HG02642 (cell line): ENCODE measurements around the gene SF3B3.

ENCODE experiments used
- ATAC-seq: cut with Tn5 transposase; IDR thresholded peaks from one replicate; pipeline ENCODE4 v1.9.1; 2021; ENCODE audit warnings: mild to moderate bottlenecking; ENCODE audit not compliant: unreplicated experiment, poor library complexity

The SF3B3 gene

GRCh38 chr16:70561623-70562022 is 38.0 kb downstream of the SF3B3 start:
- ATAC-seq = no peak

DNA sequence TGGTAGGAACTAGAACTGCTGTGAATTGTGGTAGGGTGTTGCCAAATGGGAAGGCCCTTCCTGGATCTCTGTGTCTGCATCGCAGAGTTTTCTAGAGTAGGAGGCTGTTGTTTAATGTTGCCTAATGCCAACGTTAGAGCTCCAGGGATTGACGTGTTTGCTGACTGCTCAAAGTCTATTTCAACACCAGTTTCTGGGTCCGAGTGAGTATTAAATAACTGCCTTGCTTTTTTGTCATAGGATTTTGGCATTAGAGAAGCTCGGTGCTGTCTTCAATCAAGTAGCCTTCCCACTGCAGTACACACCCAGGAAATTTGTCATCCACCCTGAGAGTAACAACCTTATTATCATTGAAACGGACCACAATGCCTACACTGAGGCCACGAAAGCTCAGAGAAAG is 40.0 kb downstream of the SF3B3 start:
- ATAC-seq = no peak

DNA sequence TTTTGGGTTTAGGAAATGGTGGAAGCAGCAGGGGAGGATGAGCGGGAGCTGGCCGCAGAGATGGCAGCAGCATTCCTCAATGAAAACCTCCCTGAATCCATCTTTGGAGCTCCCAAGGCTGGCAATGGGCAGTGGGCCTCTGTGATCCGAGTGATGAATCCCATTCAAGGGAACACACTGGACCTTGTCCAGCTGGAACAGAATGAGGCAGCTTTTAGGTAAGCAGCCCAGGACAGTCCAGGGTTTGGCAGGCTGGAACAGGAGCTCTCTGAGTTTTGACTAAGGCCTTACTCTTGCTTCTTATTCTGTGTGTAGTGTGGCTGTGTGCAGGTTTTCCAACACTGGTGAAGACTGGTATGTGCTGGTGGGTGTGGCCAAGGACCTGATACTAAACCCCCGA is 41.4 kb downstream of the SF3B3 start:
- no peak for ATAC-seq

DNA sequence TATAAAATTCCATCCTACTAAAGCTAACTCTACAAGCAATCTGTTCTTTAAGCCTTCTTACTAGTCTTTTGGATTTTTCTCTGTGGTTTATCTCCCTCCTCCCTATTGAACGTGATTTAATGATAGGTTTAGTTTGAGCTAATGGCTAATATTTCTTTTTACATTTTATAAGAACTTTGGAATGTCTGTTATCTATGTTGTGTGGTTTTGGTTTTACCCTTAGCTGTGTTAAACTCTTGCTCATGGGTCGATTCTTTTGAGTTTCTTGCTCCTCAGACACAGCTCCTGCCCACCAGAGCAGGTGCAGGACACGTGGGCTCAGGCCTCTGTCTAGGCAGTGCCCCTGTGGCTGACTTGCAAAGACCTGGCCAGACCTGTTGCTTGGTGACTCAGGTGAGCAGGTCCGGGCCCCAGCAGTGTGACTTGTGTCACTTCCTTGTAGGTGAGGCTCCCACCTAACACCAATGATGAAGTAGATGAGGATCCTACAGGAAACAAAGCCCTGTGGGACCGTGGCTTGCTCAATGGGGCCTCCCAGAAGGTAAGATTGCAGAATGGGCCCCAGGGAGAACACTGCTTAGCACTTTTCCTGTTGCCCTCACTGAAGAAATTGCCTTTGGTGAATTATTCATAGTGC is 45.1 kb downstream of the SF3B3 start:
- no peak for ATAC-seq

GRCh38 chr16:70569752-70570151 is 46.1 kb downstream of the SF3B3 start:
- no peak for ATAC-seq

- no peak for ATAC-seq
Observed at GRCh38 chr16:70570967-70571570, 47.5 kb downstream of the SF3B3 start.

DNA sequence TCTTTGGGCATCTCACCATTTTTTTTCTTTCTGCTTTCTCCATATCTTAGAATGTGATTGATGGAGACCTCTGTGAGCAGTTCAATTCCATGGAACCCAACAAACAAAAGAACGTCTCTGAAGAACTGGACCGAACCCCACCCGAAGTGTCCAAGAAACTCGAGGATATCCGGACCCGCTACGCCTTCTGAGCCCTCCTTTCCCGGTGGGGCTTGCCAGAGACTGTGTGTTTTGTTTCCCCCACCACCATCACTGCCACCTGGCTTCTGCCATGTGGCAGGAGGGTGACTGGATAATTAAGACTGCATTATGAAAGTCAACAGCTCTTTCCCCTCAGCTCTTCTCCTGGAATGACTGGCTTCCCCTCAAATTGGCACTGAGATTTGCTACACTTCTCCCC is 48.0 kb downstream of the SF3B3 start:
- no peak for ATAC-seq

DNA sequence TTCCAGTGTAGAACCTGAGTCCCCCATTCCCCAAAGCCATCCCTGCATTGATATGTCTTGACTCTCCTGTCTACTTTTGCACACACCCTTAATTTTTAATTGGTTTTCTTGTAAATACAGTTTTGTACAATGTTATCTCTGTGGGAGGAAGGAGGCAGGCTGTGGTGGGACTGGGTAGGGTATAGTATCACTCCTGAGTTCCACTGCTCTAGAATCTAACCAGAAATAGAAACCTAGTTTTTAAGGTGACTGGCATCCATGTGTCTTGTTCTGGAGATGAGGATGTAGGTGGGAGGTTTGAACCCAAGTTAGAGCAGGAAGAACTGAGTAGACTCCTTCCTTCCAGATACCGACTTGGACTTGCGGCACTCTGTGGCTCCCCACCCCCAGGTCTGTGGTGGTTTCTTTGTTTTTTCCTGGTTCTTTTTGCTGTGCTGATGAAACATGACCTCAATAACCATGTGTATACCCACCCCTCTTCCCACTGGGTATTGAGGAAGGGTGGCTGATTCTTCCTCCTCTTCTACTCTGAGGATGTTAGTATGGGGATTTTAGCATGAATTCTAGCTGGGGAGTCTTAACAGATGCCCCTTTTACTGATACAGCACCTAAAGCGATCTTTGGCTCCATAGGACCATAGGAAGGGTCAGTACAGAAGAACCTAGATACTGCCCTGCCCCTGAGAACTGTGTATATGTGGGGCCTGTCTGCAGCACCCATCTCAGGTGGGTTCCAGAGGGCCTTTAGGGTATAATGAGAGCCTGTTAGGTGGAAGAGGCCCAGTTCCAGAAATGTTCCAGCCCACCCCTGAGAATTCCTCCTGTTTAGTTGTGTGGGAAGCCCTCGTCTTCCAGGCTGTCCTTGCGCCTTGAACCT is 48.7 kb downstream of the SF3B3 start:
- no peak for ATAC-seq

DNA sequence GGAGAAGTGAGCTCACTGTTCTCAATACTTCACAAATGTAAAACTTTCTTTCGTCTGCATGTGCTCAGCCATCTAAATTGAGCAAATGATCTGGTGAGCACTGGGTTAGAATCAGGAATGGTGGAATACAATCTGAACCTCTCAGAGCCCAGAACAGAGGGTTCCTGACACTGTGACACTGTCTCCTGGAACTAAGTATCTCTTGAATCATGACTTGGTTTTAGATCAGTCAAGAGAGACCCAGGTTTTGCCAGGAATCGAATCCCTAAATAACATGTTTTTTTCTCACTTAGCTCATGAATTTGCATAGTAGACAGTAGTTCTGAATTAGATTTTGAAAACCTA is 49.3 kb downstream of the SF3B3 start:
- no peak for ATAC-seq

- ATAC-seq = no peak
Observed at GRCh38 chr16:70573451-70574121, 50.0 kb downstream of the SF3B3 start.

DNA sequence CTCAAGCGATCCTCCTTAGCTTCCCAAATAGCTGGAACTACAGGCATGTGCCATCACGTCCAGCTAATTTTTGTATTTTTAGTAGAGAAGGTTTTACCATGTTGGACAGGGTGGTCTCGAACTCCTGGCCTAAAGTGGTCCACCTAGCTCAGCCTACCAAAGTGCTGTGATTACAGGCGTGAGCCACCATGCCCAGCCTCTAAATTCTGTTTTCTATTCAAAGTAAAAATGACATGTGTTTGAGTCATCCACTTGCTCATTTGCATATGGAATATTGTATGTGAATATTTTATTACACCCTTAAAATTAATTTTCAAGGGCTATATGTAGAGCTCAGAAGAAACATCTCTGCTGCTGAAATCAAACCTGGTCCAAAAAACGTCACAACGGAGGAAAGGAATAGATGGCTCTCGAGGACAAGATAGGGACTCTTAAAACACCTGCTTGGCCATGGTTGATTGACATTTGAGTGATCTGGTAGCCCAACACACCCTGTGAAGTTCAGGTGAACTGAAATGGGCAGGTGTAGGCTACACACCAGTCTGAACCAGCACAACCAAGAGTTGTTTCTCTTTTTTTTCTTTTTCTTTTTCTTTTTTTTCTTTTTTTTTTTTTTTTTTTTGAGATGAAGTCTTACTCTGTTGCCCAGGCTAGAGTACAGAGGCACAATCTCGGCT is 51.1 kb downstream of the SF3B3 start:
- no peak for ATAC-seq

DNA sequence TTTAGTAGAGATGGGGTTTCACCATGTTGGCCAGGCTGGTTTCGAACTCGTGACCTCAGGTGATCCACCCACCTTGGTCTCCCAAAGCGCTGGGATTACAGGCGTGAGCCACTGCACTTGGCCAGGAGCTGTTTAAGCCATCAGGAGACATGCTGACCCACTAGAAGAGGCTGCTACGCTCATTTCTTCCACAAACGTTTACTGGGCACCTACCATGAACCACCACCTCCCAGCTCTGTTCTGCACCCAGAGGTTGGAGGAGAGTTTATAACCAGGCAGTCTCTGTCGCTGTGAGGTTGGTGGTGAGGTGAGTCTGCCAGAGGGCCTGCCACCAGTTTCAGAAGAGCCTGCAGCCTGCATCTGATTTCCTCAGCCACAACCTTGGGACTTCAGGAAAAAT is 51.8 kb downstream of the SF3B3 start:
- ATAC-seq = no peak

GRCh38 chr16:70576431-70577255 is 53.0 kb downstream of the SF3B3 start:
- peak; percentile 72 for ATAC-seq

- no peak for ATAC-seq
Observed at GRCh38 chr16:70577256-70577698, 53.7 kb downstream of the SF3B3 start.

GRCh38 chr16:70578035-70578434 is 54.4 kb downstream of the SF3B3 start:
- no peak for ATAC-seq

DNA sequence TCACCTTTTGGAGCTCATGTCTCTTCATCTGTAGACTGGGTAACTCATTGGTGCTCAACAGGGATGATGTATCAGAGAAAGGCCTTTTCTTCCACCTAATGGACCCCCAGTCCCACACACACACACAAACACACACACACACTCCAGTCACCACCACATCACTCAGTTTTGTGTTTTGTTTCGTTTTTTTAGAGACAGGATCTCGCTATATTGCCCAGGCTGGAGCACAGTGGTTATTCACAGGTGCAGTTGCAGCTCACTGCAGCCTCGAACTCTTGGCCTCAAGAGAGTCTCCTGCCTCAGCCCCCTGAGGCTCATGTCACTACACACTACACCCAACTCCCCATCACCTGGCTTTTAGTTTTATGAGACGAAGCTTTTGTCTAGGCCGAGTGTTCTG is 55.6 kb downstream of the SF3B3 start:
- ATAC-seq = no peak

- no peak for ATAC-seq
Observed at GRCh38 chr16:70579648-70580630, 56.3 kb downstream of the SF3B3 start.

DNA sequence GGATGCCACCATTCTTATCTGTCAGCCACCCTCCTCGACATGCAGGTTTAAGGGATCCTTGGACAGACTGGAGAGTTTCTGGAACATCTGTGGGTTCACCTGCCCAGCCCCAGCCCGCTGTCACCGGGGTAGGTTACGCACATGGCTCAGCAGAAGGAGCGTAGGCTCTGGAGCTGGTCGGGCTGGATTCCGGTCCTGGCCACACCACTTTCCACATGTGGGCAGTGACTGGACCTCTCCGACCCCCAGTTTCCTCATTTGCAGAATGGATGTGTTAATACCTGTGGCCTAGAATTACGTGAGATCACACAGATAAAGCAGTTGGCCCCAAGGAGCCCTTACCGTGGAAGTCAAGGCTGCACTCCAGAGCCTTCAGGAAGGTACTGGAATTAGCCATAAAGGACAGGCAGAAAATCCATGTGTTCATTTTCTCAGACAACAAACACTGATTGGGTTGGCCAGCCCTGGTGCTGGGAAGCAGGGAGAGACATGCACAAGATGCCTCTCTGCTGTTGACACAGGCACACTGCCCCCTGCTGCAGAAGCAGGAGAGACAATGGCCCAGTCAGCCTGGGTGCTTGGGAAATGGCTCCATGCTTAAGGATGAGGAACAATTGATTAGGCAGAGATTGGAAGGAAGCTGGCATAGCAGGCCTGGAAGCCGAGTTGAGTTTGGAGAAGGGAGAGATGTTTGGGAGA is 58.8 kb downstream of the SF3B3 start:
- ATAC-seq = no peak
